B cell (primary cell): Measurements from ENCODE around the gene RGS11. TPM values are rescaled to one million over a fixed set of nuclear protein-coding genes. Genes with fewer than 3 reads are reported as not detected.

ENCODE experiments used
- polyA plus RNA-seq: library from polyadenylated mRNA; depleted of rRNA; stranded (reverse); fragments of >200 nt; gene quantifications from 2 replicates; pipeline ENCODE4 v1.2.3, GENCODE V29; 2012
- total RNA-seq, 2 donors: library from RNA; stranded (reverse); fragments of 120-200 nt in 1 of 2; gene quantifications; 1 replicate in 1 of 2; 2 replicates in 1 of 2; pipeline versions ENCODE4 v1.2.3 to v1.2.4, GENCODE V29; 2013 to 2022

RGS11 gene
- total and polyA plus RNA-seq, 2 donors (not counting 1 experiment from before 2014, with no cell fraction given), result 0.39 TPM; not detected in 1

Other genes starting within 250 kb of the RGS11 start
- 28.3 and 34.9 TPM in 2 replicates for gene POLR3K, start 222.3 kb downstream of the RGS11 start, total RNA-seq
- gene POLR3K, start 222.3 kb downstream of the RGS11 start, polyA plus RNA-seq, result 18.4 and 26.3 TPM in 2 replicates
- gene SNRNP25, start 222.1 kb downstream of the RGS11 start, total RNA-seq, result 24.3 and 25.5 TPM in 2 replicates
- gene SNRNP25, start 222.1 kb downstream of the RGS11 start, polyA plus RNA-seq, result 31.3 and 32.8 TPM in 2 replicates
- gene RHBDF1, start 203.3 kb downstream of the RGS11 start, total RNA-seq, result 0.76 and 0.78 TPM in 2 replicates
- 0.42 and 1.3 TPM in 2 replicates for gene RHBDF1, start 203.3 kb downstream of the RGS11 start, polyA plus RNA-seq
- gene MPG, start 197.7 kb downstream of the RGS11 start, total RNA-seq, result 58.3 and 66.4 TPM in 2 replicates
- gene MPG, start 197.7 kb downstream of the RGS11 start, polyA plus RNA-seq, result 39.4 and 59.6 TPM in 2 replicates
- 41.9 and 43.0 TPM in 2 replicates for gene NPRL3, start 137.3 kb downstream of the RGS11 start, total RNA-seq
- gene NPRL3, start 137.3 kb downstream of the RGS11 start, polyA plus RNA-seq, result 41.3 and 50.2 TPM in 2 replicates
- gene HBZ, start 123.3 kb downstream of the RGS11 start, total RNA-seq, result not detected in 2 replicates
- gene HBZ, start 123.3 kb downstream of the RGS11 start, polyA plus RNA-seq, result not detected in 2 replicates
- 0.64 TPM in 1 of 2 replicates, not detected in the other for gene HBM, start 110.0 kb downstream of the RGS11 start, total RNA-seq
- gene HBM, start 110.0 kb downstream of the RGS11 start, polyA plus RNA-seq, result 3.2 TPM in 1 of 2 replicates, not detected in the other
- gene HBA2, start 103.1 kb downstream of the RGS11 start, total RNA-seq, result 179 and 217 TPM in 2 replicates
- gene HBA2, start 103.1 kb downstream of the RGS11 start, polyA plus RNA-seq, result 7.9 and 75.6 TPM in 2 replicates
- gene HBA1, start 99.3 kb downstream of the RGS11 start, total RNA-seq, result 261 and 283 TPM in 2 replicates
- gene HBA1, start 99.3 kb downstream of the RGS11 start, polyA plus RNA-seq, result 38.5 and 905 TPM in 2 replicates
- not detected in 2 replicates for gene HBQ1, start 95.5 kb downstream of the RGS11 start, total RNA-seq
- not detected in 2 replicates for gene HBQ1, start 95.5 kb downstream of the RGS11 start, polyA plus RNA-seq
- 181 and 191 TPM in 2 replicates for gene LUC7L, start 46.5 kb downstream of the RGS11 start, total RNA-seq
- gene LUC7L, start 46.5 kb downstream of the RGS11 start, polyA plus RNA-seq, result 148 and 242 TPM in 2 replicates
- 42.9 and 44.5 TPM in 2 replicates for gene FAM234A, start 41.1 kb downstream of the RGS11 start, total RNA-seq
- gene FAM234A, start 41.1 kb downstream of the RGS11 start, polyA plus RNA-seq, result 35.1 and 41.4 TPM in 2 replicates
- gene ARHGDIG, start 4.6 kb upstream of the RGS11 start, total RNA-seq, result 0.64 TPM in 1 of 2 replicates, not detected in the other
- gene ARHGDIG, start 4.6 kb upstream of the RGS11 start, polyA plus RNA-seq, result not detected in 2 replicates
- gene PDIA2, start 7.2 kb upstream of the RGS11 start, total RNA-seq, result not detected in 2 replicates
- 0.06 and 0.07 TPM in 2 replicates for gene PDIA2, start 7.2 kb upstream of the RGS11 start, polyA plus RNA-seq
- 37.6 and 40.8 TPM in 2 replicates for gene AXIN1, start 76.8 kb upstream of the RGS11 start, total RNA-seq
- 35.4 and 39.0 TPM in 2 replicates for gene AXIN1, start 76.8 kb upstream of the RGS11 start, polyA plus RNA-seq
- gene MRPL28, start 94.6 kb upstream of the RGS11 start, total RNA-seq, result 44.3 and 45.1 TPM in 2 replicates
- gene MRPL28, start 94.6 kb upstream of the RGS11 start, polyA plus RNA-seq, result 47.7 and 67.7 TPM in 2 replicates
- 47.4 and 50.8 TPM in 2 replicates for gene PGAP6, start 106.0 kb upstream of the RGS11 start, total RNA-seq
- gene PGAP6, start 106.0 kb upstream of the RGS11 start, polyA plus RNA-seq, result 132 and 158 TPM in 2 replicates
- 43.3 and 48.7 TPM in 2 replicates for gene NME4, start 121.3 kb upstream of the RGS11 start, total RNA-seq
- 61.9 and 77.9 TPM in 2 replicates for gene NME4, start 121.3 kb upstream of the RGS11 start, polyA plus RNA-seq
- 9.0 and 11.0 TPM in 2 replicates for gene DECR2, start 125.9 kb upstream of the RGS11 start, total RNA-seq
- 16.3 and 19.6 TPM in 2 replicates for gene DECR2, start 125.9 kb upstream of the RGS11 start, polyA plus RNA-seq
- 57.2 and 60.6 TPM in 2 replicates for gene RAB11FIP3, start 149.7 kb upstream of the RGS11 start, total RNA-seq
- gene RAB11FIP3, start 149.7 kb upstream of the RGS11 start, polyA plus RNA-seq, result 24.3 and 29.9 TPM in 2 replicates